22Rv1 (cell line): ENCODE results near the gene PEX6.

Source experiments
- H3K27ac ChIP-seq: fragments of 450-650 bp; 2 replicates; pipeline ENCODE4 v1.5.1; 2017
- CTCF ChIP-seq: fragments of 450-650 bp; IDR thresholded peaks from 2 replicates; pipeline ENCODE4 v1.5.1; 2017; ENCODE audit warnings: mild to moderate bottlenecking
- ZFX ChIP-seq: fragments of 450-650 bp; IDR thresholded peaks from 2 replicates; pipeline ENCODE4 v1.6.1; 2017; ENCODE audit warnings: antibody characterized with exemption, borderline replicate concordance

The PEX6 gene

GRCh38 chr6:42989923-42990322 lies 10.9 kb upstream of the PEX6 start:
- no peak overlapping the region for H3K27ac ChIP-seq
- no peak for TF ChIP-seq ZFX
- no peak for TF ChIP-seq CTCF

GRCh38 chr6:42988486-42989020 lies 9.6 kb upstream of the PEX6 start:
- TF ChIP-seq ZFX, result no peak
- TF ChIP-seq CTCF, result no peak
- H3K27ac ChIP-seq, result no peak overlapping the region

GRCh38 chr6:42987533-42988451 lies 8.8 kb upstream of the PEX6 start:
- no peak for TF ChIP-seq ZFX
- TF ChIP-seq CTCF, result no peak
- H3K27ac ChIP-seq, result no peak overlapping the region

- H3K27ac ChIP-seq, result peak overlapping the region; percentile 76
- TF ChIP-seq ZFX, result no peak
Measured at GRCh38 chr6:42984924-42985475, 6.0 kb upstream of the PEX6 start.

- peak within 1 kb of the TSS; percentile 76 for H3K27ac ChIP-seq
- TF ChIP-seq ZFX (no peak), CTCF (no peak)
Measured at GRCh38 chr6:42984001-42984923, 5.3 kb upstream of the PEX6 start, which contains the start of gene PPP2R5D. TSS of gene PPP2R5D (plus strand) at chr6:42984570. CDS start at chr6:42984678, 108 bp downstream.

GRCh38 chr6:42981836-42982235 lies 2.9 kb upstream of the PEX6 start:
- H3K27ac ChIP-seq, result no peak overlapping the region
- TF ChIP-seq CTCF (no peak), ZFX (no peak)

- peak overlapping the region; percentile 85 for H3K27ac ChIP-seq
- TF ChIP-seq CTCF (no peak), ZFX (no peak)
Measured at GRCh38 chr6:42979523-42980177, 669 bp upstream of the PEX6 start.
